GM12878 (cell line): ENCODE data around the gene SMIM7. TPM values are rescaled to one million over a fixed set of nuclear protein-coding genes. Genes with fewer than 3 reads are reported as not detected.

Experiments
- ATAC-seq: fragments of 200-7000 bp; cut with Tn5 transposase; 3 replicates; pipeline ENCODE4 v1.9.1; 2020; ENCODE audit warnings: mild to moderate bottlenecking, moderate library complexity
- BruUV-seq: library from RNA; stranded (reverse); fragments of 400-500 nt; replicated peaks from 2 replicates; lab custom pipeline; 2021; lab: Mats Ljungman, UMichigan
- CTCF ChIA-PET: fragments of 300-600 bp; sonication (Branson Sonifier 250); formaldehyde crosslinking; extraction: SDS; loops from one replicate; lab custom pipeline; 2021; ENCODE audit warnings: inconsistent platforms; lab: Yijun Ruan, JAX
- POLR2A ChIA-PET: fragments of 350-600 bp; formaldehyde crosslinking; extraction: SDS; loops from one replicate; lab custom pipeline; 2021; ENCODE audit warnings: inconsistent platforms; lab: Charles Lee
- RAD21 ChIA-PET: fragments of 300-600 bp; sonication (Branson Sonifier 250); formaldehyde crosslinking; loops from one replicate; lab custom pipeline; 2023; ENCODE audit warnings: antibody characterized with exemption; ENCODE audit not compliant: unreplicated experiment; lab: Charles Lee
- SMC1A ChIA-PET: fragments of 300-600 bp; sonication (Branson Sonifier 250); formaldehyde crosslinking; loops from one replicate; lab custom pipeline; 2023; ENCODE audit not compliant: unreplicated experiment, uncharacterized antibody; lab: Charles Lee
- DNase-seq: peaks from one replicate; pipeline ENCODE4 v3.0.0-alpha.2; 2011; ENCODE audit warnings: low read depth, low spot score
- FAIRE-seq: peaks from 3 replicates; lab custom pipeline; 2011; peaks lifted over from hg19 to GRCh38; lab: Jason Lieb, UNC
- H2AFZ ChIP-seq: 2 replicates; pipeline ENCODE4 v1.6.0; 2011; ENCODE audit warnings: low read depth, low read length, control low read depth; ENCODE audit not compliant: control insufficient read depth
- H3K27ac ChIP-seq: 2 replicates; pipeline ENCODE4 v1.5.1; 2011; ENCODE audit warnings: control low read depth; ENCODE audit not compliant: control insufficient read depth, insufficient read depth
- H3K27me3 ChIP-seq, 2 experiments: replicated peaks in 1 of 2; 2 replicates each; pipeline versions ENCODE4 v1.6.0 to v1.6.1; 2011; ENCODE audit warnings: low read length in 1 of 2; ENCODE audit not compliant: control insufficient read depth in 2 of 2, insufficient read depth in 2 of 2
- H3K36me3 ChIP-seq, 2 experiments: 2 replicates each; pipeline ENCODE4 v1.5.1; 2011; ENCODE audit warnings: low read length in 1 of 2; ENCODE audit not compliant: control insufficient read depth in 2 of 2, insufficient read depth in 2 of 2
- H3K4me1 ChIP-seq: 2 replicates; pipeline ENCODE4 v1.6.1; 2011; ENCODE audit warnings: mild to moderate bottlenecking, low read length, moderate library complexity, mixed read lengths; ENCODE audit not compliant: control insufficient read depth, insufficient read depth
- H3K4me2 ChIP-seq: 2 replicates; pipeline ENCODE4 v1.6.0; 2011; ENCODE audit warnings: control low read depth; ENCODE audit not compliant: control insufficient read depth, insufficient read depth
- H3K4me3 ChIP-seq: fragments of 200-600 bp; sonication (generic); 2 replicates; pipeline ENCODE4 v1.5.1; 2016
- H3K79me2 ChIP-seq: 2 replicates; pipeline ENCODE4 v1.6.0; 2011; ENCODE audit warnings: low read length; ENCODE audit not compliant: control insufficient read depth, insufficient read depth
- H3K9ac ChIP-seq: 2 replicates; pipeline ENCODE4 v1.8.0; 2011; ENCODE audit warnings: low read length, control low read depth, mixed read lengths; ENCODE audit not compliant: control insufficient read depth, insufficient read depth
- H3K9me3 ChIP-seq: replicated peaks from 3 replicates; pipeline ENCODE4 v1.5.1; 2011; ENCODE audit warnings: mild to moderate bottlenecking, low read length; ENCODE audit not compliant: control insufficient read depth, insufficient read depth
- H4K20me1 ChIP-seq: 2 replicates; pipeline ENCODE4 v1.6.0; 2011; ENCODE audit not compliant: control insufficient read depth, insufficient read depth
- E2F8 ChIP-seq: fragments of 450-650 bp; IDR thresholded peaks from 2 replicates; pipeline ENCODE4 v1.6.1; 2018; ENCODE audit warnings: mild to moderate bottlenecking, low read depth, moderate library complexity; ENCODE audit not compliant: partially characterized antibody
- HCFC1 ChIP-seq: fragments of 150-350 bp; IDR thresholded peaks from 2 replicates; pipeline ENCODE4 v1.6.1; 2014; ENCODE audit warnings: low read length
- HDAC6 ChIP-seq: fragments of 200-600 bp; sonication (generic); IDR thresholded peaks from one replicate; pipeline ENCODE4 v1.8.0; 2017; ENCODE audit warnings: antibody characterized with exemption; ENCODE audit not compliant: unreplicated experiment
- IRF5 ChIP-seq: fragments of 450-650 bp; IDR thresholded peaks from 2 replicates; pipeline ENCODE4 v1.6.1; 2017; ENCODE audit warnings: borderline replicate concordance
- JUND ChIP-seq: IDR thresholded peaks from 2 replicates; pipeline ENCODE4 v1.6.1; 2012; ENCODE audit warnings: low read depth, mild to moderate bottlenecking, low read length, improper control_type of control experiment, moderate library complexity
- MEF2A ChIP-seq: IDR thresholded peaks from 2 replicates; pipeline ENCODE4 v1.6.1; 2011; ENCODE audit warnings: low read depth, mild to moderate bottlenecking, low read length, moderate library complexity; ENCODE audit not compliant: insufficient read depth
- NBN ChIP-seq: fragments of 450-650 bp; IDR thresholded peaks from 2 replicates; pipeline ENCODE4 v1.6.1; 2016
- NFXL1 ChIP-seq: fragments of 450-650 bp; IDR thresholded peaks from 2 replicates; pipeline ENCODE4 v1.6.1; 2017; ENCODE audit warnings: antibody characterized with exemption, mild to moderate bottlenecking, borderline replicate concordance
- NFYB ChIP-seq: IDR thresholded peaks from 2 replicates; pipeline ENCODE4 v1.6.1; 2011; ENCODE audit warnings: low read depth, mild to moderate bottlenecking, low read length, improper control_type of control experiment, moderate library complexity; ENCODE audit not compliant: insufficient read depth
- NR2C1 ChIP-seq: fragments of 450-650 bp; IDR thresholded peaks from 2 replicates; pipeline ENCODE4 v1.6.1; 2017; ENCODE audit warnings: antibody characterized with exemption, mild to moderate bottlenecking, moderate library complexity
- SIN3A ChIP-seq: IDR thresholded peaks from 2 replicates; pipeline ENCODE4 v1.6.1; 2012; ENCODE audit warnings: low read depth, low read length, improper control_type of control experiment
- STAT3 ChIP-seq: IDR thresholded peaks from 2 replicates; pipeline ENCODE4 v1.6.1; 2011; ENCODE audit warnings: low read depth, low read length, improper control_type of control experiment
- ZNF217 ChIP-seq: fragments of 450-650 bp; IDR thresholded peaks from 2 replicates; pipeline ENCODE4 v1.6.1; 2017; ENCODE audit warnings: antibody characterized with exemption, mild to moderate bottlenecking
- ZNF274 ChIP-seq: IDR thresholded peaks from one replicate; pipeline ENCODE4 v1.8.0; 2011; ENCODE audit not compliant: insufficient read length, insufficient read depth
- WGBS: methylation state at CpG from one replicate; pipeline ENCODE4 v1.1.6; 2016; ENCODE audit warnings: low lambda C conversion rate; ENCODE audit not compliant: insufficient replicate concordance, insufficient coverage; ENCODE audit errors: missing lambda C conversion rate; 5-methylcytosine and 5-hydroxymethylcytosine counted together
- in situ Hi-C: fragments of 300-500 bp; cut with MboI; formaldehyde crosslinking; loops from 9 replicates; pipeline ENCODE4 v1.14.3; 2018; ENCODE audit warnings: mixed read lengths
- intact Hi-C: fragments of 100-400 bp; cut with micrococcal nuclease; formaldehyde crosslinking; loops from one replicate; pipeline ENCODE4 v1.14.2; 2022; ENCODE audit not compliant: unreplicated experiment
- polyA plus RNA-seq, 11 experiments: library from polyadenylated mRNA; depleted of rRNA in 4 of 11; unstranded in 6 of 11; stranded (reverse) in 5 of 11; fragments of >200 nt; fragmentation: Nextera tagmentation in 4 of 11; fragmentation: Illumina TruSeq in 1 of 11; extraction: Ambion mirVana in 4 of 11; extraction: Trizol in 1 of 11; gene quantifications; 1 replicate in 1 of 11; 2 replicates in 10 of 11; pipeline versions ENCODE4 v1.2.1 to v1.2.3, GENCODE V29; 2011 to 2016; ENCODE audit warnings: inconsistent platforms in 2 of 11, missing spikeins in 2 of 11, low read depth in 1 of 11
- total RNA-seq, 4 experiments: library from RNA; depleted of rRNA in 3 of 4; stranded (reverse); fragments of >200 nt in 3 of 4; fragmentation: Illumina TruSeq in 1 of 4; extraction: Trizol in 1 of 4; gene quantifications; 2 replicates each; pipeline versions ENCODE4 v1.2.1 to v1.2.3, GENCODE V29; 2013 to 2021
- TF ChIP-seq, protein P1 (sequence below): IDR thresholded peaks from 2 replicates; pipeline ENCODE4 v1.6.1; 2012; ENCODE audit warnings: low read depth, low read length, improper control_type of control experiment

The SMIM7 gene
- total and polyA plus RNA-seq, 10 of the 15 experiments (the other 5 are each of a cell fraction or from before 2014, with no cell fraction given): 45.7 to 170 (median 70.8) TPM

GRCh38 chr19:16655727-16656126, 4.2 kb downstream of the SMIM7 start:
- H3K4me1 ChIP-seq: peaks cover 12% of the 10 kb centered on the region
- peaks cover 18% of the 10 kb centered on the region for H4K20me1 ChIP-seq
- ChIA-PET SMC1A (no interaction called here), CTCF (no interaction called here), POLR2A (interaction anchor here (0.6 to 0.7 kb wide), 2 partner anchors 8 to 124 kb away, joined by 4 to 5 read pairs; no protein-coding TSS in a partner anchor), RAD21 (no interaction called here)
- peaks cover 17 to 48% of the 10 kb centered on the region in 2 experiments for H3K36me3 ChIP-seq
- WGBS: 78% methylated on average over 11 of the region's 11 CpGs
- FAIRE-seq (no peak), ATAC-seq (no peak), DNase-seq (no peak)
- no peak overlapping the region for H3K9ac ChIP-seq
- no peak overlapping the region for H3K4me3 ChIP-seq
- H3K27ac ChIP-seq: no peak overlapping the region
- H3K79me2 ChIP-seq: peaks cover 41% of the 10 kb centered on the region
- no TSS peak for BruUV-seq
- no peaks in the 10 kb centered on the region for H3K9me3 ChIP-seq
- intact Hi-C loops (no loop called here), in situ Hi-C loops (no loop called here)
- H2AFZ ChIP-seq: no peak overlapping the region
- no peak overlapping the region for H3K4me2 ChIP-seq
- H3K27me3 ChIP-seq: no peaks in the 10 kb centered on the region
- no peak for TF ChIP-seq JUND
- no peak for TF ChIP-seq NR2C1
- TF ChIP-seq, protein P1, sequence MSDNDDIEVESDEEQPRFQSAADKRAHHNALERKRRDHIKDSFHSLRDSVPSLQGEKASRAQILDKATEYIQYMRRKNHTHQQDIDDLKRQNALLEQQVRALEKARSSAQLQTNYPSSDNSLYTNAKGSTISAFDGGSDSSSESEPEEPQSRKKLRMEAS: no peak
- TF ChIP-seq NFXL1: no peak
- no peak for TF ChIP-seq HCFC1
- no peak for TF ChIP-seq MEF2A
- no peak for TF ChIP-seq STAT3
- no peak for TF ChIP-seq HDAC6
- no peak for TF ChIP-seq NBN
- no peak for TF ChIP-seq IRF5
- TF ChIP-seq NFYB: no peak
- no peak for TF ChIP-seq E2F8
- TF ChIP-seq SIN3A: no peak
- TF ChIP-seq ZNF217: no peak
- TF ChIP-seq ZNF274: no peak
